AG09309 (cell line): Measurements from ENCODE around the gene TXNRD1.
A peak's percentile ranks its signal among the peaks of the same experiment; 100 is the strongest.

Experiments used
- DNase-seq: peaks from one replicate; pipeline ENCODE4 v3.0.0-alpha.2; 2010; ENCODE audit warnings: low read depth
- H3K4me3 ChIP-seq: 2 replicates; pipeline ENCODE4 v1.5.1; 2011; ENCODE audit warnings: mild to moderate bottlenecking, low read depth, low read length, moderate library complexity; ENCODE audit not compliant: control insufficient read depth
- TF ChIP-seq, protein P1 (sequence below): IDR thresholded peaks from 2 replicates; pipeline ENCODE4 v1.5.1; 2011; ENCODE audit warnings: mild to moderate bottlenecking, low read depth, low read length, inconsistent platforms; ENCODE audit not compliant: insufficient read depth, control insufficient read depth; ENCODE audit errors: missing control alignments

The TXNRD1 gene

DNA sequence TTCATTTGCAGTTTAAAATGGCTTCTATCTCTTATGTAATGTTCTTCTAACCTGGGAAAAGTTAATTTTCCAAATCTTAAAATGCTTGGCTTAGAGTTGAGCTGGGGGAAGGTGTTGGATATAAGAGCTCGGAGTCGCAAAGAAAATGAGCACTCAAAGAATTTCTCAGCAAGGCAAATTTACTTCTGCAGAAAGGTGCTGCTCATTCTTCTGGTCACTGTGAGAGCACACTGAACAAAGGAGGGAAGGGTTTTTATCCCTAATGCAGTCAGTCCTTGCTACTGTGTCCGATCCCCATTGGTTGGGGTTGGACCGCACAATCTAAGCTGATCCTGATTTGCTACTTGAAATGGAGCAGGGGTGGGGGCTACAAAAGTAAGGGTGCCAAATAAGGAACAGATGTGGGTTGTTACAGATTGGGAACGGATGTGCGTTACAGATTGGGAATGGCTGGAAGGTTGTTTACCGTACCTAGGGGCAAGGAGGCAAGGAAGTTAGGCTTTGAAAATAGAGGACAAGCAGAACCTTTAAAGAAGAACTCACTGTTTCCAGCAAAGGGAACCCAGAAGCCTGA lies 19.4 kb downstream of the TXNRD1 start:
- TF ChIP-seq, protein P1, sequence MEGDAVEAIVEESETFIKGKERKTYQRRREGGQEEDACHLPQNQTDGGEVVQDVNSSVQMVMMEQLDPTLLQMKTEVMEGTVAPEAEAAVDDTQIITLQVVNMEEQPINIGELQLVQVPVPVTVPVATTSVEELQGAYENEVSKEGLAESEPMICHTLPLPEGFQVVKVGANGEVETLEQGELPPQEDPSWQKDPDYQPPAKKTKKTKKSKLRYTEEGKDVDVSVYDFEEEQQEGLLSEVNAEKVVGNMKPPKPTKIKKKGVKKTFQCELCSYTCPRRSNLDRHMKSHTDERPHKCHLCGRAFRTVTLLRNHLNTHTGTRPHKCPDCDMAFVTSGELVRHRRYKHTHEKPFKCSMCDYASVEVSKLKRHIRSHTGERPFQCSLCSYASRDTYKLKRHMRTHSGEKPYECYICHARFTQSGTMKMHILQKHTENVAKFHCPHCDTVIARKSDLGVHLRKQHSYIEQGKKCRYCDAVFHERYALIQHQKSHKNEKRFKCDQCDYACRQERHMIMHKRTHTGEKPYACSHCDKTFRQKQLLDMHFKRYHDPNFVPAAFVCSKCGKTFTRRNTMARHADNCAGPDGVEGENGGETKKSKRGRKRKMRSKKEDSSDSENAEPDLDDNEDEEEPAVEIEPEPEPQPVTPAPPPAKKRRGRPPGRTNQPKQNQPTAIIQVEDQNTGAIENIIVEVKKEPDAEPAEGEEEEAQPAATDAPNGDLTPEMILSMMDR, result no peak
- DNase-seq, result no peak
- H3K4me3 ChIP-seq, result no peak overlapping the region

DNA sequence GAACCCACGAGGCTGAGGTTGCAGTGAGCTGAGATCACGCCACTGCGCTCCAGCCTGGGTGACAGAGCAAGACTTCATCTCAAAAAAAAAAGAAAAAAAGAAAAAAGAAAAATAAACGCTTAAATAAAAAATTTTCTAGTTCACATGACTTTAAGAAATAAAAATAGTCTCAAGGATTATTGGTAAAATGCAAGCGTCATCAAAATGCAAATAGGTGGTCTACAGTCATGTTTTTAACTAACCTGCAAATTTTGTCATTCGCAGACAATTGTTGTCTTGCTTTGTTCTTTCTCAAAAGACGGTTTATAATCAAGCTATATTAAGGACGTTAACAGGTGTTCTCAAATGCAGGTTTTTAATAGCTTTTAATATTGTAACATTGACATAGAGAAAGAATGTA lies 22.4 kb downstream of the TXNRD1 start:
- TF ChIP-seq, protein P1, result no peak
- no peak overlapping the region for H3K4me3 ChIP-seq
- DNase-seq, result no peak

DNA sequence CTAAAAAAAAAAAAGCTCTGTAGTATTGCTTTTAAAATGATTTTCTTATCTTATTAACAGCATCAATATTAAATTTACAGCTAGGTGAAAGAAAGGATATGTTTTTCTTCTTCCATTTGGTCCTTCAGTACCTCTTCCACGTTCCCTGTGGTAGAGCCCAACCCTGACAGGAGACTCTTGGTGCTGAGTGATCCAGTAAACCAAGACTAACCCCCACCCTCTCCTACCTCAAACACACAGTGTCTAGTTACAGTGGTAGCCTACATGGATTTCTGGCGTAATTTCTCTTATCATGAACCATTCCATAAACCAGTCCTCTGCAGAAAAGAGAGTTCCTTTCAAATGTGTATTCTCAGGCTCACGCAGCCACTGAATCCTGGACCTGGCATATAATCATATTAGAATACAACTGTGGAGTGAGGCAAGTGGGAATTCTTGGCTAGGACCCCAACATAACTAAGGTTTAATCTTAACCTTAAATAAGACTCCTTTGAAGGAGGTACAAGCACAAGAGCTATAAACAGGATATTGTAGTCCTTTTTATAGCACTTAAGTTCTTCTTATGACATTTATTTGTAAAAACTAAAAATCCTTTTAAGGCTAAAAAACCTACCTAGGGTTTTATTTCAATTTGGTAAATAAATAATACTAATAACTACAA lies 27.1 kb downstream of the TXNRD1 start:
- no peak overlapping the region for H3K4me3 ChIP-seq
- TF ChIP-seq, protein P1, result no peak
- DNase-seq, result no peak

DNA sequence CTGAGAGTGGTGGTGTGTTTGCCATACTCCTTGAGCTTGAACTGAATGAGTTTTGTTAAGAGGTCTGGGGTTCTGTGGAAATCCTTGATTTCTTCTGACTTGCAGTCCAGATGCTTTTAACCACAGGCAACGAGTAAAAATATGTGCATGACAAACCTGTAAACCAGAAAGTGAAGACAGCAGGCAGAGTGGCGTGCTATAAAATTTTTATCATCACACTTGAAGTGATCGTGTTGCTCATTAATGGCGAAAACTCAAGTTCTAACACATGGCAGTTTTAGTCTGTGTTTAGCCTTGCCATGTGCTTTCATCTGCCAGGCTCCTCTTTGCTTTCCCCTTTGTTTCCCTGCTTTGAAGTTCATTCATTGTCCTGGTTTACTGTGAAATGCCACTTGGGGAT lies 28.0 kb downstream of the TXNRD1 start:
- no peak overlapping the region for H3K4me3 ChIP-seq
- peak; percentile 70 for DNase-seq
- TF ChIP-seq, protein P1, result no peak

DNA sequence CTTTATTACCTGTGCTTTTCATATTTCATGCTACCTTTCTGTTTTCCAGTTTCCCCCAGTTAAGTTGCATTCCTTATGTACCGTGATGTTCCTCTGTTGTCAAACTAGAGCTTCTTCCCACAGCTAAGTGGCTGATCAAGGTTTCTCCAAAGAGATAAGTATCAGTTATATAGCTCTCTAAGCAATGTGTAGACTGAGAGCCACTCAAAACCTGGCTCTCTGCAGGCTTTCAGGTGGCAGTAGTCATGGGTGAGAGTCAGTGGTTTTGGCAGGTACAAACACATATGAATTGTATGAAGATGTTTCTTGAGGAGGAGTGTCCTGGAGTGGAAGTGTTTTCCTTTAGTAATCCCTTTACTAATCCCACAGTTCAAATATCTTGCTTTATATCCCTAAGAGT lies 28.4 kb downstream of the TXNRD1 start:
- no peak overlapping the region for H3K4me3 ChIP-seq
- DNase-seq, result no peak
- TF ChIP-seq, protein P1, result no peak

DNA sequence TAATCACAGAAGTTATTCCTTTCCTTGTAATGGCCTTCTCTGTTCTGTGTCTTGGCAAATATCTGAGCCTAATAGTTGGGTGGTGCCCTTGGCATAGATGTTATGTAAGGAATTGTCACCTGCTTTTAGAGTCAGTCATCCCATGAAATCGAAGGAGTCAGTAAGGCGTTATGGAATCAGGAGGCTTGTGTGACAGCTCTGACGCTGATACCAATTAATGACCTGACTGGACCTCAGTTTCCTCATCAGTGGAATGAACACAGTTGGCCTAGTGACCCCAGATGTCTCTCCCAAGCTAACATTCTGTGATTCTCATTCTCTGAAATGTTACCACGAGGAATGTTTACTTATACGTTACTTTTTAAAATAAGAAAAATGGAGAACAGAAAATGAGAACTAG lies 32.1 kb downstream of the TXNRD1 start:
- DNase-seq, result no peak
- TF ChIP-seq, protein P1, result no peak
- no peak overlapping the region for H3K4me3 ChIP-seq

DNA sequence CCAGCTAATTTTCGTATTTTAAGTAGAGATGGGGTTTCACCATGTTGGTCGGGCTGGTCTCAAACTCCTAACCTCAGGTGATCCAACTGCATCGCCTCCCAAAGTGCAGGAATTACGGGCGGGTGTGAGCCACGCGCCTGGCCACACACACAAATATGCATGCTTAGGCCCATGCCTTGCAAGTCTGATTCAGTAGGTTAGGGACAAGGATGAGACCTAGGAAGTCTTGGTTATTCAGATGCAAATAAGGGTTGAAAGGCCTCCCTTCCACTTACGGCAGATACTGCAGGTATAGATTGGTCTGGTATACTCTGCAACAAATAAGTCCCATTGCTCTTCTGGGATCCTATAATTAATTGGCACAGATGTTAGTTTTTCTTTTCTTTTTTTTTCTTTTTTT lies 32.9 kb downstream of the TXNRD1 start:
- TF ChIP-seq, protein P1, result no peak
- H3K4me3 ChIP-seq, result no peak overlapping the region
- DNase-seq, result no peak
